C4-2B (cell line): ENCODE measurements around the gene GALNS.

Source experiments
- H3K27ac ChIP-seq: fragments of 450-650 bp; 2 replicates; pipeline ENCODE4 v1.5.1; 2017
- ZFX ChIP-seq: fragments of 450-650 bp; IDR thresholded peaks from 2 replicates; pipeline ENCODE4 v1.6.1; 2017
- TF ChIP-seq, protein P1 (sequence below): fragments of 450-650 bp; conservative IDR thresholded peaks from 2 replicates; pipeline ENCODE4 v1.5.1; 2017; ENCODE audit warnings: mild to moderate bottlenecking

The GALNS gene

DNA sequence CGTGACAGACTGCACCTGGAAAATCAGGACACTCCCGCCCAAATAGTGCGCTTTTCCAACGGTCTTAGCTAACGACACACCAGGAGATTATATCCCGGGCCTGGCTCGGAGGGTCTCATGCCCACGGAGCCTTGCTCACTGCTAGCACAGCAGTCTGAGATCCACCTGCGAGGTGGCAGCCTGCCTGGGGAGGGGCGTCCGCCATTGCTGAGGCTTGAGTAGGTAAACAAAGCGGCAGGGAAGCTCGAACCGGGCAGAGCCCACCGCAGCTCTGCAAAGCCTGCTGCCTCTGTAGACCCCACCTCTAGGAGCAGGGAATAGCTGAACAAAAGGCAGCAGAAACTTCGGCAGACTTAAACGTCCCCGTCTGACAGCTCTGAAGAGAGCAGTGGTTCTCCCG lies 5.1 kb downstream of the GALNS start:
- TF ChIP-seq ZFX: no peak
- TF ChIP-seq, protein P1, sequence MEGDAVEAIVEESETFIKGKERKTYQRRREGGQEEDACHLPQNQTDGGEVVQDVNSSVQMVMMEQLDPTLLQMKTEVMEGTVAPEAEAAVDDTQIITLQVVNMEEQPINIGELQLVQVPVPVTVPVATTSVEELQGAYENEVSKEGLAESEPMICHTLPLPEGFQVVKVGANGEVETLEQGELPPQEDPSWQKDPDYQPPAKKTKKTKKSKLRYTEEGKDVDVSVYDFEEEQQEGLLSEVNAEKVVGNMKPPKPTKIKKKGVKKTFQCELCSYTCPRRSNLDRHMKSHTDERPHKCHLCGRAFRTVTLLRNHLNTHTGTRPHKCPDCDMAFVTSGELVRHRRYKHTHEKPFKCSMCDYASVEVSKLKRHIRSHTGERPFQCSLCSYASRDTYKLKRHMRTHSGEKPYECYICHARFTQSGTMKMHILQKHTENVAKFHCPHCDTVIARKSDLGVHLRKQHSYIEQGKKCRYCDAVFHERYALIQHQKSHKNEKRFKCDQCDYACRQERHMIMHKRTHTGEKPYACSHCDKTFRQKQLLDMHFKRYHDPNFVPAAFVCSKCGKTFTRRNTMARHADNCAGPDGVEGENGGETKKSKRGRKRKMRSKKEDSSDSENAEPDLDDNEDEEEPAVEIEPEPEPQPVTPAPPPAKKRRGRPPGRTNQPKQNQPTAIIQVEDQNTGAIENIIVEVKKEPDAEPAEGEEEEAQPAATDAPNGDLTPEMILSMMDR: no peak
- H3K27ac ChIP-seq: no peak overlapping the region

DNA sequence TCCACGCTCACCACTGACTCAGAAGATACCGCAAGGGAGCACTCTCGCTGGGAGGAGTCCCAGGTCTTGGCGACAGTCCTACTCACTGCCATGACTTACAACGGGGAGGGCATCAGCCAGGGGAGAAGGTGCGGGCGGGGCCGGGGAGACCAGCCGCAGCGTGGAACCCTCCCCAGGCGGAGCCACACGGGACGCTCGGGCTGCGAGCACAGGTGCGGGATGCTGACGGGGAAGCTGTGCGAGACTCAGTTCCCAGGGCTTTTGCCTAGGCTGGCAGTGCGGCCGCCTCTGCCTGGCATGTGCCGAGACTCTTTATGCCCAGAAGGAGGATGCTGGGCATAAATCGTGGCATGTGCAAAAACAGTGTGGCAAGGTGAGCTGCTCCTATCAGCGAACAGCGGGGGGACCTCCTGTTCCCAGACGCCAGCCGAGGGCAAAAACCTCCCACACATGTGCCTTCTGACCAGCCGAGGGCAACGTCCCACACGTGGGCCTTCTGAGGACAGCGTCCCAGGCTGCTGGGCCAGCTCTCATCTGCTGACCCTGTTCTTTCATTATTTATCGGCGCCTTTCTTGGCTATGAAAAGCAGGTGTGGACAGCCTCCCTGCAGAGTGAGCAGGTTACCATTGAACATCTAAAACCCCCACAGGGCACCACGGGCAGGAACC lies 6.1 kb downstream of the GALNS start:
- no peak overlapping the region for H3K27ac ChIP-seq
- TF ChIP-seq, protein P1: no peak
- no peak for TF ChIP-seq ZFX

DNA sequence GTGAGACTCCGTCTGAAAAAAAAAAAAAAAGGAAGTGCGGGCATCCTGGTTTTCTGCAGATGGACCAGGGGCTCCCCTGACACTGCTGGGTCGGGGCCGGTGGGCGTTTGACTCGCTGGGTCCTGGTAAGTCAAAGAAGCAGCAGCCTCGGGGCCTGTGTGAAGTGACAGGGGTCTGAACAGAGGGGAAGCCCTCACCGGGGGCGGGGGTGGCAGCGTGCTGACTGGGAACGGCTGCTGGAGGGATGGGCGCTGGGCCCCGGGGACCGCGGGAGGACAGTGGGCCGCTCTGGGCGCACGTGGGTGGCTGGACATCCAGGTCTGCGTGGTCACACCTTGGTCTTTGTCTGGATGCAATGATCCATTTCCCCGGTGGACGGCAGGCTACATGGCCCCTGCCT lies 8.2 kb downstream of the GALNS start:
- no peak for TF ChIP-seq ZFX
- TF ChIP-seq, protein P1: no peak
- H3K27ac ChIP-seq: no peak overlapping the region

DNA sequence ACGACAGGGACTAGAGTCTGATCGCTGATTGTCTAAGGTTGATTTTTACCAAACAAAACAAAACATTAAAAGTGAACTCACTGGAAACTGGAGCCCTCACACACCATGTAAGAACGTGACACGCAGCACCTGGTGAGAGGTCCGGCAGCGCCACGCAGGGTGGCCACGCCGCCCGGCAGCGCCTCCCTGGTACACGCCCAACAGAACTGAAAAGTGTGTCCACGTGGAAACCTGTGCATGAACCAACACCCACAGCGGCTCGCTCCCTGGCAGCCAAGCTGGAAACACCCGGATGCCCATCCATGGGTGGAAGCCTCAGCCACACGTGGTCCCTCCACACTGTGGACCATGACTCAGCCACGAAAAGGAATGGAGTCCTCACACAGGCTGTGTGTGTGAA lies 9.1 kb downstream of the GALNS start:
- no peak overlapping the region for H3K27ac ChIP-seq
- no peak for TF ChIP-seq ZFX

DNA sequence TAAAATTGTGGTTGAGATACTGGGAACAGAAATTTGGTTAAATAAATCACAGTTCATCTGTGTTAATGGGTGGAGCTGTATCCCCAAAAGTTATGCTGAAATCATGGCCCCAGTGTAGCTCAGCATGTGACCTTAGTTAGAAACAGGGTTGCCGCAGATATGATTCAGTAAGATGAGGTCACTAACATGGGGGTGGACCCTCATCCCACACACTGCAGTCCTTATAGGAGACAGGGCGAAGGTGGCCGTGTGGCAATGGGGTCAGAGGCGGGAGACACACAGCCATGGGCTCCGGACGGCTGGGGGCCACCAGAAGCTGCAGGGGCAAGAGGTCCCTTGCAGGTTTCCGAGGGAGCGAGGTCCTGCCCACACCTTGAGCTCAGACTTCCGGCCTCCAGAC lies 10.7 kb downstream of the GALNS start:
- no peak for TF ChIP-seq ZFX
- TF ChIP-seq, protein P1: no peak
- H3K27ac ChIP-seq: no peak overlapping the region

DNA sequence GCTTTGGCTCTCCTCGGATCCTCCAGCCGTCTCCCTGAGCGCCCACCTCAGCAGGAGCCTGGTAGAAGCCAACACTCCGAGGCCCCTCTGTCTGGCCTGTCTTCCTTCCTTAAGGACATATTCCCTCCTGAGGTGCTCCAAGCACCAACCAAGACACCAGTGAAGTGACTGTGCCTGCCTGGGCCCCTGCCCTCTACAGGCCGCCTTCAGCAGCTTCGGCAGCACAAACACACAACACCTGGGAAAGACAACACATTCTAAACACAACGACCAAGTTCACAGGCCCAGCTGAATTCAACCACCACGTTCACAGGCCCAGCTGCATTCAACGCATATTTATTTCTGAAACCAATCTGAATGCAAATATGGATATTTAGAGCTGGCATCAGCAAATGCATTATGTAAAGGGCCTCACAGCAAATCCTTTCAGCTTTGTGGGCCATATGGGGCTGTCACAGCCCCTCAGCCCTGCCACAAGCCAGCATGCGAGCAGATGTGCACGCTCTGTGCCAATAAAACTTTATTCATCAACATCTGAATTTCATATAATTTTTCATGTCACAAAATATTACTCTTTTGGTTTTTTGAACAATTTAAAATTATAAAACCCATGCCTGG lies 12.2 kb downstream of the GALNS start:
- H3K27ac ChIP-seq: no peak overlapping the region

DNA sequence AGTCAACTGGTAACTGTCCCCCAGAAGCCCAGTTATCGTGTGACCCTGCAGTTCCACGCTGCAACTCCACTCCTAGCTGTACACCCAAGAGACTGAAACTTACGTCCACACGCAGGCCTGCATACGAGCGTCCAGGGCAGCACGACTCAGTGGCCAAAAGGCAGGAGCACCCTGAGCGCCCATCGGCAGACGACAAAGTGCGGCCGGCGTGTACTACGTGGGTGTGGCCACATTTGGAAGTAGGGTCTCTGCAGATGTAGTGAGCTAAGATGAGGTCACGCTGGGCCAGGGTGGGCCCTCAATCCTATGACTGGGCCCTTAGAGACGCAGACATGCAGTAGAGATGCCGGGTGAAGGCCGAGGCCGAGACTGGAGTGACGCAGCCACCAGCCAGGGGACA lies 13.5 kb downstream of the GALNS start:
- TF ChIP-seq, protein P1: no peak
- TF ChIP-seq ZFX: no peak
- no peak overlapping the region for H3K27ac ChIP-seq

More for the DNA sequence above, 12.2 kb downstream of the GALNS start:
- TF ChIP-seq, protein P1: no peak; the same call in 1 of the 2 replicates
- TF ChIP-seq ZFX: no peak

DNA sequence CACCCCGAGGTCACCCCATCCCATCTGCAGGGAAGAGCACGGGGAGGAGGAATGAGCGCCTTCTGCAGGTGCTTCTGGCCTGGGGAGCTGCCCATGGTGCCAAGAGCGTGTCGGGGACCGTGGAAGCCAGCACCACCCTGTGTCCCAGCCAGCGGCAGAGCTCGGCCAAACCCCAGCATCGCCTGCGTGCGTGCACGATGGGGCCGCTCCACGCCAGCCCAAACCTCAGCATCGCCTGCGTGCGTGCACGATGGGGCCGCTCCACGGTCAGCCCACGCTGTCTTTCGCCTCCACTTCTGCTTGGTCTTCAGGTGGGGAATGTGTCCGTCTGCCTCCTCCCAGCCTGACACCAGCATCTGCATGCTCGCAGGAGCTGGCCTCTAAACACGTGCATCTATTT lies 13.9 kb downstream of the GALNS start:
- TF ChIP-seq, protein P1: no peak
- no peak for TF ChIP-seq ZFX
- no peak overlapping the region for H3K27ac ChIP-seq
